Astrocyte (in vitro differentiated cells and primary cell): ENCODE measurements around the gene PHOSPHO2. TPM values are rescaled to one million over a fixed set of nuclear protein-coding genes. Genes with fewer than 3 reads are reported as not detected.

ENCODE experiments used
- DNase-seq: peaks from one replicate; pipeline ENCODE4 v3.0.0-alpha.2; 2010; ENCODE audit warnings: low read depth
- FAIRE-seq: peaks from 2 replicates; lab custom pipeline; 2011; peaks lifted over from hg19 to GRCh38; lab: Jason Lieb, UNC
- H2AFZ ChIP-seq: 2 replicates; pipeline ENCODE4 v1.6.0; 2012; ENCODE audit warnings: low read depth, low read length, inconsistent platforms
- H3K27ac ChIP-seq: 2 replicates; pipeline ENCODE4 v1.5.1; 2011; ENCODE audit warnings: low read depth, low read length, inconsistent platforms
- H3K27me3 ChIP-seq: 2 replicates; pipeline ENCODE4 v1.6.0; 2011; ENCODE audit warnings: low read length, inconsistent platforms; ENCODE audit not compliant: insufficient read depth
- H3K36me3 ChIP-seq: 2 replicates; pipeline ENCODE4 v1.5.1; 2011; ENCODE audit warnings: low read length, inconsistent platforms; ENCODE audit not compliant: insufficient read depth
- H3K4me1 ChIP-seq: 2 replicates; pipeline ENCODE4 v1.5.1; 2011; ENCODE audit warnings: low read length, inconsistent platforms; ENCODE audit not compliant: insufficient read depth
- H3K4me2 ChIP-seq: 2 replicates; pipeline ENCODE4 v1.6.0; 2012; ENCODE audit warnings: low read length, inconsistent platforms
- H3K4me3 ChIP-seq: 2 replicates; pipeline ENCODE4 v1.5.1; 2011; ENCODE audit warnings: low read depth, mild to moderate bottlenecking, low read length, inconsistent platforms; ENCODE audit not compliant: insufficient read depth
- H3K79me2 ChIP-seq: 2 replicates; pipeline ENCODE4 v1.6.0; 2012; ENCODE audit warnings: mild to moderate bottlenecking, low read length, inconsistent platforms; ENCODE audit not compliant: insufficient read depth
- H3K9ac ChIP-seq: 2 replicates; pipeline ENCODE4 v1.6.0; 2012; ENCODE audit warnings: mild to moderate bottlenecking, low read length, inconsistent platforms
- H3K9me3 ChIP-seq: 2 replicates; pipeline ENCODE4 v1.5.1; 2012; ENCODE audit warnings: low read depth, mild to moderate bottlenecking, low read length, inconsistent platforms; ENCODE audit not compliant: insufficient read depth
- H4K20me1 ChIP-seq: 2 replicates; pipeline ENCODE4 v1.6.0; 2012; ENCODE audit warnings: low read length, inconsistent platforms; ENCODE audit not compliant: insufficient read depth
- H3K27ac Mint-ChIP-seq: one replicate; pipeline ENCODE4 v1.8.0; 2021; ENCODE audit warnings: mild to moderate bottlenecking, mixed read lengths; ENCODE audit not compliant: unreplicated experiment
- H3K27me3 Mint-ChIP-seq: one replicate; pipeline ENCODE4 v1.8.0; 2021; ENCODE audit warnings: low read depth, mixed read lengths; ENCODE audit not compliant: unreplicated experiment
- H3K36me3 Mint-ChIP-seq: one replicate; pipeline ENCODE4 v1.8.0; 2021; ENCODE audit warnings: low read depth, mixed read lengths; ENCODE audit not compliant: unreplicated experiment
- H3K4me1 Mint-ChIP-seq: one replicate; pipeline ENCODE4 v1.8.0; 2021; ENCODE audit warnings: low read depth, mixed read lengths; ENCODE audit not compliant: unreplicated experiment
- H3K4me3 Mint-ChIP-seq: one replicate; pipeline ENCODE4 v1.8.0; 2021; ENCODE audit warnings: mild to moderate bottlenecking, moderate library complexity, mixed read lengths; ENCODE audit not compliant: unreplicated experiment
- H3K9me3 Mint-ChIP-seq: one replicate; pipeline ENCODE4 v1.8.0; 2021; ENCODE audit warnings: mild to moderate bottlenecking, mixed read lengths; ENCODE audit not compliant: unreplicated experiment
- EZH2 ChIP-seq: IDR thresholded peaks from 2 replicates; pipeline ENCODE4 v1.6.1; 2012; ENCODE audit warnings: mild to moderate bottlenecking, low read length, inconsistent platforms; ENCODE audit not compliant: insufficient read depth
- total RNA-seq: library from RNA; stranded (reverse); gene quantifications from 2 replicates; pipeline ENCODE4 v1.2.1, GENCODE V29; 2021
- TF ChIP-seq, protein P1 (sequence below): IDR thresholded peaks from 2 replicates; pipeline ENCODE4 v1.5.1; 2011; ENCODE audit warnings: low read depth, mild to moderate bottlenecking, inconsistent platforms, low read length, moderate library complexity; ENCODE audit not compliant: insufficient read depth

The PHOSPHO2 gene
- total RNA-seq, 1 donor from 2014 or later: 3.0 TPM

DNA sequence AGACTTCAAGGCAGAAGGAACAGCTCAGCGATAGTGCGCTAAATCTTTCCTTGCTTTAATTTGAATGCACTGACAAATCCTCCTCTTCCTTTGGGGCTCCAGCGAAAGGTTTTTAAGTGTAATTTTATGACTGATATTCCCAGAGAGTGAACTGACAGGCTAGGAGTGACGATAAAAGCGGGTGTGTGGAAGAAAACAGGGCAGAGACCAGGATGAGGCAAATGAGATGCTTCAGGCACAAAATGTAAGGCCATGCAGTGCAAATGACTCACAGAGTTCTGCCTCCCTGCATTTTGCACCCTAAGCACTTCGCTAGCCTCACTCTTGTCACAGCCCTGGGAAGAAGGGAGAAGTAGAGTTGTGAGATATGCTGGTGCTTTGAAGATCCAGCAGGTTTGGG is 54.0 kb downstream of the PHOSPHO2 start:
- no peak for TF ChIP-seq EZH2
- TF ChIP-seq, protein P1, sequence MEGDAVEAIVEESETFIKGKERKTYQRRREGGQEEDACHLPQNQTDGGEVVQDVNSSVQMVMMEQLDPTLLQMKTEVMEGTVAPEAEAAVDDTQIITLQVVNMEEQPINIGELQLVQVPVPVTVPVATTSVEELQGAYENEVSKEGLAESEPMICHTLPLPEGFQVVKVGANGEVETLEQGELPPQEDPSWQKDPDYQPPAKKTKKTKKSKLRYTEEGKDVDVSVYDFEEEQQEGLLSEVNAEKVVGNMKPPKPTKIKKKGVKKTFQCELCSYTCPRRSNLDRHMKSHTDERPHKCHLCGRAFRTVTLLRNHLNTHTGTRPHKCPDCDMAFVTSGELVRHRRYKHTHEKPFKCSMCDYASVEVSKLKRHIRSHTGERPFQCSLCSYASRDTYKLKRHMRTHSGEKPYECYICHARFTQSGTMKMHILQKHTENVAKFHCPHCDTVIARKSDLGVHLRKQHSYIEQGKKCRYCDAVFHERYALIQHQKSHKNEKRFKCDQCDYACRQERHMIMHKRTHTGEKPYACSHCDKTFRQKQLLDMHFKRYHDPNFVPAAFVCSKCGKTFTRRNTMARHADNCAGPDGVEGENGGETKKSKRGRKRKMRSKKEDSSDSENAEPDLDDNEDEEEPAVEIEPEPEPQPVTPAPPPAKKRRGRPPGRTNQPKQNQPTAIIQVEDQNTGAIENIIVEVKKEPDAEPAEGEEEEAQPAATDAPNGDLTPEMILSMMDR: no peak
- Histone ChIP-seq H2AFZ (no peak overlapping the region), H3K4me3 (no peak overlapping the region), H3K9me3 (no peaks in the 10 kb centered on the region), H3K27me3 (no peaks in the 10 kb centered on the region), H3K9ac (no peak overlapping the region), H4K20me1 (no peaks in the 10 kb centered on the region), H3K27ac (no peak overlapping the region), H3K4me1 (no peaks in the 10 kb centered on the region), H3K4me2 (no peak overlapping the region), H3K36me3 (no peaks in the 10 kb centered on the region), H3K79me2 (no peaks in the 10 kb centered on the region)
- H3K27ac Mint-ChIP-seq: no peak overlapping the region
- H3K9me3 Mint-ChIP-seq: no peaks in the 10 kb centered on the region
- no peaks in the 10 kb centered on the region for H3K27me3 Mint-ChIP-seq
- FAIRE-seq (no peak), DNase-seq (no peak)
- H3K36me3 Mint-ChIP-seq: no peaks in the 10 kb centered on the region
- H3K4me3 Mint-ChIP-seq: no peak overlapping the region
- H3K4me1 Mint-ChIP-seq: no peaks in the 10 kb centered on the region

Other genes starting within 250 kb of the PHOSPHO2 start
- 3.9 and 4.0 TPM in 2 replicates for gene BBS5, start 215.0 kb upstream of the PHOSPHO2 start, total RNA-seq
- gene KLHL41, start 184.8 kb upstream of the PHOSPHO2 start, total RNA-seq: not detected in 2 replicates
- gene FASTKD1, start 120.6 kb upstream of the PHOSPHO2 start, total RNA-seq: 37.2 and 37.3 TPM in 2 replicates
- 40.2 and 42.0 TPM in 2 replicates for gene PPIG, start 110.1 kb upstream of the PHOSPHO2 start, total RNA-seq
- gene CFAP210, start 64 bp upstream of the PHOSPHO2 start, total RNA-seq: 0.20 TPM in 1 of 2 replicates, not detected in the other
- 3.3 and 5.9 TPM in 2 replicates for gene KLHL23, start 39.4 kb downstream of the PHOSPHO2 start, total RNA-seq
- gene SSB, start 104.4 kb downstream of the PHOSPHO2 start, total RNA-seq: 151 and 176 TPM in 2 replicates
- 52.3 and 55.7 TPM in 2 replicates for gene METTL5, start 130.4 kb downstream of the PHOSPHO2 start, total RNA-seq
- gene UBR3, start 133.0 kb downstream of the PHOSPHO2 start, total RNA-seq: 18.7 and 23.9 TPM in 2 replicates